ENCODE data around the gene FCGBP.

Gene FCGBP

DNA sequence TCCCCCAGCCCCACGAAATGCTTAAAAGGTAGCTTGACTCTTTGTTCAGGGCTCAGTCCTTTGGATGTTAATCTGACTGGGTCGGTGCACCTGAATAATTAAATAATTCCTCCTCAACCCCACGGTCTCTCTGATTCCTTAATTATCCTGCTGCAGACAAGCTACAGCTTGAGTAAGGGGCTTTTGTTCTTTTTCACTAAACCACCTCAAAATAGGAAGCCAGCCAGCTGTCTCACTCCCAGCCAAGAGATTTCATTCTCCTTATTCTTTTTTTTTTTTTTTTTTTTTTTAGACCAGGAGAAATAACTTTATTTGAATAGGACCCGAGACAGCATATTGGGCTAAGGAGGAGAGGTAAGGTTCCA, 7.9 kb upstream of the FCGBP start:
- no peak for DNase-seq (ENCODE audit: low read depth)
- TF ChIP-seq, protein P1, sequence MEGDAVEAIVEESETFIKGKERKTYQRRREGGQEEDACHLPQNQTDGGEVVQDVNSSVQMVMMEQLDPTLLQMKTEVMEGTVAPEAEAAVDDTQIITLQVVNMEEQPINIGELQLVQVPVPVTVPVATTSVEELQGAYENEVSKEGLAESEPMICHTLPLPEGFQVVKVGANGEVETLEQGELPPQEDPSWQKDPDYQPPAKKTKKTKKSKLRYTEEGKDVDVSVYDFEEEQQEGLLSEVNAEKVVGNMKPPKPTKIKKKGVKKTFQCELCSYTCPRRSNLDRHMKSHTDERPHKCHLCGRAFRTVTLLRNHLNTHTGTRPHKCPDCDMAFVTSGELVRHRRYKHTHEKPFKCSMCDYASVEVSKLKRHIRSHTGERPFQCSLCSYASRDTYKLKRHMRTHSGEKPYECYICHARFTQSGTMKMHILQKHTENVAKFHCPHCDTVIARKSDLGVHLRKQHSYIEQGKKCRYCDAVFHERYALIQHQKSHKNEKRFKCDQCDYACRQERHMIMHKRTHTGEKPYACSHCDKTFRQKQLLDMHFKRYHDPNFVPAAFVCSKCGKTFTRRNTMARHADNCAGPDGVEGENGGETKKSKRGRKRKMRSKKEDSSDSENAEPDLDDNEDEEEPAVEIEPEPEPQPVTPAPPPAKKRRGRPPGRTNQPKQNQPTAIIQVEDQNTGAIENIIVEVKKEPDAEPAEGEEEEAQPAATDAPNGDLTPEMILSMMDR (conservative IDR thresholded peaks at IDR 0.05; ENCODE audit: control insufficient read depth, insufficient read depth, low read depth, low read length), result no peak
- no peak overlapping the region for H3K4me3 ChIP-seq (ENCODE audit: control insufficient read depth, low read depth, low read length)

- DNase-seq (ENCODE audit: low read depth), result peak; percentile 15
- no peak overlapping the region for H3K4me3 ChIP-seq (ENCODE audit: control insufficient read depth, low read depth, low read length)
- TF ChIP-seq, protein P1 (conservative IDR thresholded peaks at IDR 0.05; ENCODE audit: control insufficient read depth, insufficient read depth, low read depth, low read length), result no peak
Observed at GRCh38 chr19:39941615-39942365, 7.4 kb upstream of the FCGBP start.

DNA sequence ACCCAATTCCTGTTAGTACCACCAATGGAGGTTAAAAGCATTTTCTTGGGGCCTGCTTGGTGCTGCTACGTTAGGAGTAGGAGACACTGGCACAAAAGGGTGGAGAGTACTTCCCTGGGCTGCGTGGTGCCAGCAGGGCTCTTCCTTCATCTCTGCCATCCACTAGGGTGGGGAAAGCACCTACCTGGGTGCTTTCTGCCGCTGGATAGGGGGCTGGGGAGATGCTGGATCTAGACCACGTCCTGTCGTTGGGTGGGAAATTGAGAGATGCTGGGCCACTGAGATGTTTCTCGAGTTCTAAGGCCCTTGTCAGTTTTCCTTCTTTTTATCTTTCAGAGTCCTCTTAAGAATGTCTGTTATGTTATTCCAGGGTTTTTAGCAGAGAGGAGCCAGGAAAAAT, 6.7 kb upstream of the FCGBP start:
- DNase-seq (ENCODE audit: low read depth), result no peak
- no peak overlapping the region for H3K4me3 ChIP-seq (ENCODE audit: control insufficient read depth, low read depth, low read length)

DNA sequence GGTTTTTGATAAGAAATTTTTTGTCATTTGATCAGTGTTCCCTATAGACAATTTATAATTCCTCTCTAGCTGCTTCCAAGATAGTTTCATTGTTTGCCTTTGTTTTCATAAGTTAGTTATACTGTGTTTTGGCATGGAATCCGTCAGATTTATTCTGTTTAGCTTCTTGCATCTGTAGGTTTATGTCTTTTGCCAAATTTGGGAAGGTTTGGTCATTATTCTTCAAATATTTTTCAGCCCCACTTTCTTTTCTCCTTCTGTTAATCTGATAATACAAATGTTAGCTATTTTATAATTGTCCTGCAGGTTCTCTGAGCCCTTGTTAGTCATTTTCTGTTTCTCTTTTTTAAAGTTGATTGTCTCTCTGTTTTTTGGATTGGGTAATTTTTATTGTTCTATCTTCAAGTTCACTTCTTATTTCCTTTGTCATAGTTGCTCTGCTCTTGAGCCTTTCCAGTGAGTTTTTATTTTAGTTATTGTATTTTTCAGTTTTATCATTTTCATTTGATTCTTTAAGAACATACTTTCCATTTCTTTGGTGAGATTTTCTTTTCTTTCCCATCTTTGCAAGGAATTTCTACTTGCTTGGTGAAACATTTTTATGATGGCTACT, 5.9 kb upstream of the FCGBP start:
- no peak overlapping the region for H3K4me3 ChIP-seq (ENCODE audit: control insufficient read depth, low read depth, low read length)
- TF ChIP-seq, protein P1 (conservative IDR thresholded peaks at IDR 0.05; ENCODE audit: control insufficient read depth, insufficient read depth, low read depth, low read length), result no peak
- no peak for DNase-seq (ENCODE audit: low read depth)

More for the DNA sequence above, 6.7 kb upstream of the FCGBP start:
- TF ChIP-seq, protein P1 (conservative IDR thresholded peaks at IDR 0.05; ENCODE audit: control insufficient read depth, insufficient read depth, low read depth, low read length), result no peak

DNA sequence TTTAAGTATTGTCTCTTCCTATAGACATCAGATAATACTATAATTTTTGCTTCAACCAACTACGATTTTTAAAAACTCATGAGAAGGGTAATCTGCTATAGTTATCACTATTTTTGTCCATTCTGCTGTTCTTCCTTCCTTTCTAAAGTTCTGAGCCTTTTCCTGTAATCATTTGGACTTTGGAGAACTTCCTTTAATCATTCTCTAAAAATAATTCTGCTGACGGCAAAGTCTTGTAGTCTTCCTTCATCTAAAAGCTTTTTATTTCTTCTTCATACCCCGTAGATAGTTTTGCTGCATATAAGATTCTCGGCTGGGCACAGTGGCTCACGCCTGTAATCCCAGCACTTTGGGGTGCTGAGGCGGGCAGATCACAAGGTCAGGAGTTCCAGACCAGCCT, 5.1 kb upstream of the FCGBP start:
- TF ChIP-seq, protein P1 (conservative IDR thresholded peaks at IDR 0.05; ENCODE audit: control insufficient read depth, insufficient read depth, low read depth, low read length), result no peak
- DNase-seq (ENCODE audit: low read depth), result no peak
- no peak overlapping the region for H3K4me3 ChIP-seq (ENCODE audit: control insufficient read depth, low read depth, low read length)

DNA sequence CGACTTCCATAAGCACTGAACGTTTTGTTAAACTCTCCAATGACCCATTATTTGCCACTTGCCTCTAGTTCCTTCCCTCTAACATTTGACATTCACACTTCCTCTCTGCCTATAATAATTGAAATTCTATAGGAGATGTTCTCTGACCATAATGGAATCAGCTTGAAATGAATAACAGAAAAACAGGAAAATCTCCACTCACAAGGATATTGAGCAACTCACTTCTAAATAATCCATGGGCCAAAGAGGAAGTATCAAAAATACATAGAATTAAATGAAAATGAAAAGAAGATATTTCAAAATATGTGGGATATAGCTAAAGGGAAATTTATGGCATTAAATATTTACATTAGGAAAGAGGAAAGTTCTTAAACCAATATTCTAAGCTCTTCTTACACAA, 3.4 kb upstream of the FCGBP start:
- H3K4me3 ChIP-seq (ENCODE audit: control insufficient read depth, low read depth, low read length), result no peak overlapping the region
- DNase-seq (ENCODE audit: low read depth), result no peak
- TF ChIP-seq, protein P1 (conservative IDR thresholded peaks at IDR 0.05; ENCODE audit: control insufficient read depth, insufficient read depth, low read depth, low read length), result no peak
